Peyer's patch (tissue), 4 donors: Measurements from ENCODE around the gene ASB3. TPM values are rescaled to one million over a fixed set of nuclear protein-coding genes. Genes with fewer than 3 reads are reported as not detected.
"Not testable (repeated sequence)": the region's sequence is repeated elsewhere in the genome, so short reads cannot be mapped to it uniquely, and the experiment has no call there.

Experiments used
- DNase-seq, 3 donors: peaks; one replicate each; pipeline ENCODE4 v3.0.0-alpha.2; 2017 to 2019
- H3K27ac ChIP-seq, 4 donors: fragments of 200-600 bp; sonication (generic); one replicate each; pipeline ENCODE4 v1.5.1; 2016 to 2019
- H3K27me3 ChIP-seq, 2 donors: fragments of 200-600 bp; sonication (generic); one replicate each; pipeline ENCODE4 v1.5.1; 2019
- H3K36me3 ChIP-seq, 3 donors: fragments of 200-600 bp; sonication (generic); one replicate each; pipeline ENCODE4 v1.5.1; 2016 to 2019
- H3K4me1 ChIP-seq, 4 donors: fragments of 200-600 bp; sonication (generic); one replicate each; pipeline ENCODE4 v1.5.1; 2016 to 2019
- H3K4me3 ChIP-seq, 4 donors: fragments of 200-600 bp; sonication (generic); 1 replicate in 3 of 4; 2 replicates in 1 of 4; pipeline ENCODE4 v1.5.1; 2016 to 2019; ENCODE audit warnings: mild to moderate bottlenecking in 1 of 4
- H3K9me3 ChIP-seq, 4 donors: fragments of 200-600 bp; sonication (generic); one replicate each; pipeline ENCODE4 v1.5.1; 2016 to 2019; ENCODE audit warnings: mild to moderate bottlenecking in 1 of 4
- CTCF ChIP-seq, 6 experiments: fragments of 450-650 bp in 4 of 6; fragments of 200-600 bp in 2 of 6; sonication (generic) in 1 of 6; IDR thresholded peaks; one replicate each; pipeline ENCODE4 v1.5.1; 2017 to 2019; ENCODE audit warnings: antibody characterized with exemption in 6 of 6, mild to moderate bottlenecking in 3 of 6, moderate library complexity in 1 of 6
- POLR2A ChIP-seq, 2 donors: fragments of 450-650 bp; IDR thresholded peaks; one replicate each; pipeline ENCODE4 v1.5.1; 2017; ENCODE audit warnings: antibody characterized with exemption in 2 of 2, mild to moderate bottlenecking in 2 of 2, moderate library complexity in 2 of 2
- total RNA-seq, 4 donors: library from RNA; depleted of rRNA; stranded (reverse); fragments of >200 nt; gene quantifications; one replicate each; pipeline ENCODE4 v1.1.0, GENCODE V29; 2016

ASB3 gene
- total RNA-seq, 4 donors from 2014 or later, result 11.7 to 30.5 (median 18.3) TPM

DNA sequence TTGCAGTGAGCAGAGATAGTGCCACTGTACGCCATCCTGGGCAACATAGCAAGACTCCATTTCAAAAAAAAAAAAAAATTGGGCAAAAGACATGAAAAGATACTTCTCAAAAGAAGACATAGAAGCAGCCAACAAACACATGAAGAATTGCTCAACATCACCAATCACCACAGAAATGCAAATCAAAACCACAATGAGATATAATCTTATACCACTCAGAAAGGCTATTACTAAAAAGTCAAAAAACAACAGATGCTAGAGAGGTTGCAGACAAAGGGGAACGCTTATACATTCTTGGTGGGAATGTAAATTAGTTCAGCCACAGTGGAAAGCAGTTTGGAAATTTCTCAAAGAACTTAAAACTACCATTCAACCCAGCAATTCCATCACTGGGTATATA, 62.2 kb downstream of the ASB3 start:
- H3K27ac ChIP-seq, result no peak overlapping the region
- no peaks in the 10 kb centered on the region for H3K36me3 ChIP-seq
- no peak for DNase-seq
- H3K9me3 ChIP-seq, result no peaks in the 10 kb centered on the region
- TF ChIP-seq CTCF (IDR thresholded peaks at IDR 0.05) (no peak), POLR2A (IDR thresholded peaks at IDR 0.05) (no peak)
- no peaks in the 10 kb centered on the region for H3K4me1 ChIP-seq
- H3K27me3 ChIP-seq, result no peaks in the 10 kb centered on the region
- H3K4me3 ChIP-seq, result no peak overlapping the region

GRCh38 chr2:53720944-53721343, 65.8 kb downstream of the ASB3 start:
- H3K27me3 ChIP-seq, result not testable (repeated sequence)

GRCh38 chr2:53715568-53715967, 71.2 kb downstream of the ASB3 start:
- no peak overlapping the region for H3K27ac ChIP-seq
- no peaks in the 10 kb centered on the region for H3K9me3 ChIP-seq
- no peaks in the 10 kb centered on the region for H3K27me3 ChIP-seq
- no peak for DNase-seq
- H3K4me1 ChIP-seq, result no peaks in the 10 kb centered on the region
- no peak overlapping the region for H3K4me3 ChIP-seq
- peaks cover 0 to 9% (median 0%) of the 10 kb centered on the region in 3 donors for H3K36me3 ChIP-seq
- peak in 5 of 6 experiments; percentile 26 to 36 (median 33) for TF ChIP-seq CTCF (IDR thresholded peaks at IDR 0.05)
- TF ChIP-seq POLR2A (IDR thresholded peaks at IDR 0.05), result no peak

More at GRCh38 chr2:53720944-53721343, 65.8 kb downstream of the ASB3 start:
- H3K27ac ChIP-seq, H3K4me1 ChIP-seq, DNase-seq, H3K4me3 ChIP-seq, H3K9me3 ChIP-seq, H3K36me3 ChIP-seq: not testable (repeated sequence)

GRCh38 chr2:53711271-53711780, 75.4 kb downstream of the ASB3 start:
- Histone ChIP-seq H3K4me3 (no peak overlapping the region), H3K4me1 (no peaks in the 10 kb centered on the region), H3K36me3 (peaks cover 0 to 41% (median 0%) of the 10 kb centered on the region in 3 donors), H3K27ac (no peak overlapping the region), H3K27me3 (no peaks in the 10 kb centered on the region), H3K9me3 (peaks cover 0 to 7% (median 2%) of the 10 kb centered on the region in 4 donors)
- TF ChIP-seq POLR2A (IDR thresholded peaks at IDR 0.05) (no peak), CTCF (IDR thresholded peaks at IDR 0.05) (no peak)
- DNase-seq, result no peak

DNA sequence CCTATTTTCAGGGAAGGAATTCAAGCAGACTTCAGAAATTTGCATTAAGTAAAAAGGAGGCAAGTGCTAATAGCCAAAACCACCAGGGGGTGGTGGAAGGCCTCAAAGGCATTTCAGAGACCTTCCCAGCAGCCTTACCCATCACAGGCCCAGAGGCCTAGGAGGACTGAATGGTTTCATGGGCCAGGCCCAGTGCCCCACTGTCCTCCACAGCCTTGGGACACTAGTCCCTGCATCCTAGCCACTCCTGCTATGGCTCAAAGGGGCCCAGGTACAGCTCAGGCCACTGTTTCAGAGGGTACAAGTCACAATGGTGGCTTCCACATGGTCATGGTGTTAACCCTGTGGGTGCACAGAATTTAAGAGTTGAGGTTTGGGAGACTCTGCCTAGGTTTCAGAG, 77.8 kb downstream of the ASB3 start:
- H3K27ac ChIP-seq, result no peak overlapping the region
- H3K27me3 ChIP-seq, result no peaks in the 10 kb centered on the region
- H3K4me1 ChIP-seq, result no peaks in the 10 kb centered on the region
- peaks cover 0 to 7% (median 2%) of the 10 kb centered on the region in 4 donors for H3K9me3 ChIP-seq
- H3K4me3 ChIP-seq, result no peak overlapping the region
- no peak for TF ChIP-seq POLR2A (IDR thresholded peaks at IDR 0.05)
- no peak for TF ChIP-seq CTCF (IDR thresholded peaks at IDR 0.05)
- DNase-seq, result no peak
- peaks cover 0 to 41% (median 0%) of the 10 kb centered on the region in 3 donors for H3K36me3 ChIP-seq

GRCh38 chr2:53701221-53701620, 85.5 kb downstream of the ASB3 start:
- Histone ChIP-seq H3K27me3 (no peaks in the 10 kb centered on the region), H3K27ac (no peak overlapping the region), H3K4me3 (no peak overlapping the region), H3K36me3 (peaks cover 0 to 17% (median 0%) of the 10 kb centered on the region in 3 donors), H3K9me3 (no peaks in the 10 kb centered on the region), H3K4me1 (no peaks in the 10 kb centered on the region)
- TF ChIP-seq POLR2A (IDR thresholded peaks at IDR 0.05) (no peak), CTCF (IDR thresholded peaks at IDR 0.05) (no peak)
- no peak for DNase-seq
